Measurements from ENCODE around the gene MYB.

DNA sequence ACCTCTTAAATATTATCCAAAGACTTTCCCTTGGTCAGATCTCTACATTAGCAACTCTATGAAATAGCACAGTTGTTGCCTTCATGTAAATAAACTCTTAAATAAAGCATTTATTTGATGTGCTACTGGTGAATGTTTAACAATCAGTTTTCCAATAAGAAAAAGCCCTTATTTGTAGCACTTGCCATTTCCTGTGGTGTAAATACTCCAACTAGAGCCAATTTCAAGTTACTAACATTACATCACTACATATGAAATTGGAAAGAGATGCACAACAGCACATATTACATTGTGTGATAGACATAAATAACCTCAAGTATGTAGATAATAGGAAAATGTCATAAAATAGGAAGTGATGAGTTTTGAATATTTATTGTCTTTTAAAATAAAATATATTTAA is 5.0 kb upstream of the MYB start:
- TF ChIP-seq POLR2A (IDR thresholded peaks at IDR 0.05) = no peak
- TF ChIP-seq POLR2AphosphoS5 (IDR thresholded peaks at IDR 0.05) = no peak
- TF ChIP-seq, protein P1, sequence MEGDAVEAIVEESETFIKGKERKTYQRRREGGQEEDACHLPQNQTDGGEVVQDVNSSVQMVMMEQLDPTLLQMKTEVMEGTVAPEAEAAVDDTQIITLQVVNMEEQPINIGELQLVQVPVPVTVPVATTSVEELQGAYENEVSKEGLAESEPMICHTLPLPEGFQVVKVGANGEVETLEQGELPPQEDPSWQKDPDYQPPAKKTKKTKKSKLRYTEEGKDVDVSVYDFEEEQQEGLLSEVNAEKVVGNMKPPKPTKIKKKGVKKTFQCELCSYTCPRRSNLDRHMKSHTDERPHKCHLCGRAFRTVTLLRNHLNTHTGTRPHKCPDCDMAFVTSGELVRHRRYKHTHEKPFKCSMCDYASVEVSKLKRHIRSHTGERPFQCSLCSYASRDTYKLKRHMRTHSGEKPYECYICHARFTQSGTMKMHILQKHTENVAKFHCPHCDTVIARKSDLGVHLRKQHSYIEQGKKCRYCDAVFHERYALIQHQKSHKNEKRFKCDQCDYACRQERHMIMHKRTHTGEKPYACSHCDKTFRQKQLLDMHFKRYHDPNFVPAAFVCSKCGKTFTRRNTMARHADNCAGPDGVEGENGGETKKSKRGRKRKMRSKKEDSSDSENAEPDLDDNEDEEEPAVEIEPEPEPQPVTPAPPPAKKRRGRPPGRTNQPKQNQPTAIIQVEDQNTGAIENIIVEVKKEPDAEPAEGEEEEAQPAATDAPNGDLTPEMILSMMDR (IDR thresholded peaks at IDR 0.05) = no peak

All from prostate gland (tissue), 2 donors.